K562 (cell line): ENCODE data around the gene CASKIN1. TPM values are rescaled to one million over a fixed set of nuclear protein-coding genes. Genes with fewer than 3 reads are reported as not detected.

Experiments used
- polyA plus RNA-seq, 8 experiments: library from polyadenylated mRNA; depleted of rRNA in 4 of 8; stranded (reverse) in 5 of 8; unstranded in 3 of 8; fragments of >200 nt; fragmentation: Nextera tagmentation in 2 of 8; fragmentation: Illumina TruSeq in 1 of 8; extraction: Ambion mirVana in 2 of 8; extraction: Trizol in 1 of 8; gene quantifications; 2 replicates each; pipeline versions ENCODE4 v1.2.1 to v1.2.3, GENCODE V29; 2011 to 2014; ENCODE audit warnings: inconsistent platforms in 1 of 8, missing spikeins in 1 of 8
- total RNA-seq, 7 experiments: library from RNA; depleted of rRNA in 6 of 7; stranded (reverse); fragments of >200 nt in 6 of 7; fragmentation: Illumina TruSeq in 2 of 7; extraction: Trizol in 2 of 7; gene quantifications; 2 replicates each; pipeline versions ENCODE4 v1.2.1 to v1.2.3, GENCODE V29; 2011 to 2021; ENCODE audit warnings: low replicate concordance in 1 of 7
- TF ChIP-seq, protein P1 (sequence below), 2 experiments: fragments of 450-650 bp; formaldehyde crosslinking in 1 of 2; IDR thresholded peaks; 2 replicates each; pipeline versions ENCODE4 v1.4.0 to v1.6.1; 2014 to 2020; ENCODE audit warnings: mild to moderate bottlenecking in 2 of 2, borderline replicate concordance in 1 of 2, low read depth in 1 of 2

The CASKIN1 gene
- total and polyA plus RNA-seq, 9 of the 15 experiments (the other 6 are each of a cell fraction or from before 2014, with no cell fraction given) = 0.15 to 4.5 (median 1.5) TPM; not detected in 2

GRCh38 chr16:2210009-2210332 is 13.6 kb upstream of the CASKIN1 start (continued):
- TF ChIP-seq, protein P1, sequence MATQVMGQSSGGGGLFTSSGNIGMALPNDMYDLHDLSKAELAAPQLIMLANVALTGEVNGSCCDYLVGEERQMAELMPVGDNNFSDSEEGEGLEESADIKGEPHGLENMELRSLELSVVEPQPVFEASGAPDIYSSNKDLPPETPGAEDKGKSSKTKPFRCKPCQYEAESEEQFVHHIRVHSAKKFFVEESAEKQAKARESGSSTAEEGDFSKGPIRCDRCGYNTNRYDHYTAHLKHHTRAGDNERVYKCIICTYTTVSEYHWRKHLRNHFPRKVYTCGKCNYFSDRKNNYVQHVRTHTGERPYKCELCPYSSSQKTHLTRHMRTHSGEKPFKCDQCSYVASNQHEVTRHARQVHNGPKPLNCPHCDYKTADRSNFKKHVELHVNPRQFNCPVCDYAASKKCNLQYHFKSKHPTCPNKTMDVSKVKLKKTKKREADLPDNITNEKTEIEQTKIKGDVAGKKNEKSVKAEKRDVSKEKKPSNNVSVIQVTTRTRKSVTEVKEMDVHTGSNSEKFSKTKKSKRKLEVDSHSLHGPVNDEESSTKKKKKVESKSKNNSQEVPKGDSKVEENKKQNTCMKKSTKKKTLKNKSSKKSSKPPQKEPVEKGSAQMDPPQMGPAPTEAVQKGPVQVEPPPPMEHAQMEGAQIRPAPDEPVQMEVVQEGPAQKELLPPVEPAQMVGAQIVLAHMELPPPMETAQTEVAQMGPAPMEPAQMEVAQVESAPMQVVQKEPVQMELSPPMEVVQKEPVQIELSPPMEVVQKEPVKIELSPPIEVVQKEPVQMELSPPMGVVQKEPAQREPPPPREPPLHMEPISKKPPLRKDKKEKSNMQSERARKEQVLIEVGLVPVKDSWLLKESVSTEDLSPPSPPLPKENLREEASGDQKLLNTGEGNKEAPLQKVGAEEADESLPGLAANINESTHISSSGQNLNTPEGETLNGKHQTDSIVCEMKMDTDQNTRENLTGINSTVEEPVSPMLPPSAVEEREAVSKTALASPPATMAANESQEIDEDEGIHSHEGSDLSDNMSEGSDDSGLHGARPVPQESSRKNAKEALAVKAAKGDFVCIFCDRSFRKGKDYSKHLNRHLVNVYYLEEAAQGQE (IDR thresholded peaks at IDR 0.05; ENCODE audit: borderline replicate concordance) = no peak
- TF ChIP-seq, protein P1 (CRISPR knock-in tag; IDR thresholded peaks at IDR 0.05; ENCODE audit: low read depth) = no peak
- TF ChIP-seq, all 486 proteins: peak for 4
